Endothelial cell (in vitro differentiated cells): Measurements from ENCODE around the gene NKAIN2. TPM values are rescaled to one million over a fixed set of nuclear protein-coding genes. Genes with fewer than 3 reads are reported as not detected.

Experiments
- DNase-seq: peaks from one replicate; pipeline ENCODE4 v3.0.0; 2021; ENCODE audit warnings: low spot score
- H3K27ac Mint-ChIP-seq: one replicate; pipeline ENCODE4 v1.8.0; 2021; ENCODE audit warnings: mixed read lengths, inconsistent platforms; ENCODE audit not compliant: unreplicated experiment
- H3K27me3 Mint-ChIP-seq: one replicate; pipeline ENCODE4 v1.8.0; 2021; ENCODE audit warnings: mild to moderate bottlenecking, moderate library complexity, mixed read lengths, inconsistent platforms; ENCODE audit not compliant: unreplicated experiment
- H3K36me3 Mint-ChIP-seq: one replicate; pipeline ENCODE4 v1.8.0; 2021; ENCODE audit warnings: mild to moderate bottlenecking, low read depth, mixed read lengths, inconsistent platforms; ENCODE audit not compliant: unreplicated experiment
- H3K4me1 Mint-ChIP-seq: one replicate; pipeline ENCODE4 v1.8.0; 2021; ENCODE audit warnings: mild to moderate bottlenecking, mixed read lengths, inconsistent platforms; ENCODE audit not compliant: unreplicated experiment
- H3K4me3 Mint-ChIP-seq: one replicate; pipeline ENCODE4 v1.8.0; 2021; ENCODE audit warnings: mild to moderate bottlenecking, mixed read lengths, inconsistent platforms; ENCODE audit not compliant: unreplicated experiment
- H3K9me3 Mint-ChIP-seq: one replicate; pipeline ENCODE4 v1.8.0; 2021; ENCODE audit warnings: mixed read lengths, inconsistent platforms; ENCODE audit not compliant: unreplicated experiment
- CTCF ChIP-seq: fragments of 200-600 bp; sonication (generic); IDR thresholded peaks from one replicate; pipeline ENCODE4 v1.5.0; 2021; ENCODE audit warnings: antibody characterized with exemption; ENCODE audit not compliant: unreplicated experiment
- total RNA-seq: library from RNA; stranded (reverse); fragmentation: NEBNext Ultra II Directional; extraction: Animal tissue kit (Norgen Biotek cat#: 25700); gene quantifications from one replicate; pipeline ENCODE4 v1.2.1, GENCODE V29; 2021; ENCODE audit not compliant: unreplicated experiment

NKAIN2 gene
- total RNA-seq, 1 donor from 2014 or later = 9.5 TPM

GRCh38 chr6:124819346-124819745 lies 1015.7 kb downstream of the NKAIN2 start:
- Mint-ChIP-seq H3K4me3 (no peak overlapping the region), H3K4me1 (peaks cover 9% of the 10 kb centered on the region), H3K27me3 (peaks cover 1% of the 10 kb centered on the region), H3K9me3 (no peaks in the 10 kb centered on the region), H3K36me3 (no peaks in the 10 kb centered on the region), H3K27ac (no peak overlapping the region)
- TF ChIP-seq CTCF = no peak
- DNase-seq = no peak

- Mint-ChIP-seq H3K27ac (no peak overlapping the region), H3K4me1 (peaks cover 4% of the 10 kb centered on the region), H3K27me3 (peaks cover 1% of the 10 kb centered on the region), H3K4me3 (no peak overlapping the region), H3K36me3 (no peaks in the 10 kb centered on the region), H3K9me3 (no peaks in the 10 kb centered on the region)
- no peak for DNase-seq
- no peak for TF ChIP-seq CTCF
Measured at GRCh38 chr6:124822204-124822613, 1018.5 kb downstream of the NKAIN2 start.

- Mint-ChIP-seq H3K36me3 (no peaks in the 10 kb centered on the region), H3K9me3 (no peaks in the 10 kb centered on the region), H3K27ac (no peak overlapping the region), H3K27me3 (peaks cover 1% of the 10 kb centered on the region), H3K4me3 (no peak overlapping the region), H3K4me1 (peaks cover 4% of the 10 kb centered on the region)
- no peak for DNase-seq
- no peak for TF ChIP-seq CTCF
Measured at GRCh38 chr6:124822721-124823120, 1019.1 kb downstream of the NKAIN2 start.

GRCh38 chr6:124823240-124824111 lies 1019.8 kb downstream of the NKAIN2 start:
- no peak for TF ChIP-seq CTCF
- no peaks in the 10 kb centered on the region for H3K36me3 Mint-ChIP-seq
- H3K9me3 Mint-ChIP-seq = no peaks in the 10 kb centered on the region
- DNase-seq = no peak
- H3K4me1 Mint-ChIP-seq = peaks cover 4% of the 10 kb centered on the region
- no peak overlapping the region for H3K4me3 Mint-ChIP-seq
- no peak overlapping the region for H3K27ac Mint-ChIP-seq
- H3K27me3 Mint-ChIP-seq = peaks cover 1% of the 10 kb centered on the region

- no peak overlapping the region for H3K4me3 Mint-ChIP-seq
Measured at GRCh38 chr6:124825564-124825963, 1021.9 kb downstream of the NKAIN2 start.

More at GRCh38 chr6:124825564-124825963, 1021.9 kb downstream of the NKAIN2 start:
- Mint-ChIP-seq H3K36me3 (no peaks in the 10 kb centered on the region), H3K27ac (no peak overlapping the region), H3K27me3 (peaks cover 1% of the 10 kb centered on the region), H3K4me1 (peaks cover 3% of the 10 kb centered on the region), H3K9me3 (no peaks in the 10 kb centered on the region)
- no peak for TF ChIP-seq CTCF
- no peak for DNase-seq
